Medulla oblongata (tissue), 1 donor: ENCODE data around the gene MTSS2.
A peak's percentile ranks its signal among the peaks of the same experiment; 100 is the strongest.
"Not testable (repeated sequence)": the region's sequence is repeated elsewhere in the genome, so short reads cannot be mapped to it uniquely, and the experiment has no call there.

ENCODE experiments used
- DNase-seq: peaks from one replicate; pipeline ENCODE4 v3.0.0-alpha.2; 2015; ENCODE audit errors: extremely low spot score

MTSS2 gene

DNA sequence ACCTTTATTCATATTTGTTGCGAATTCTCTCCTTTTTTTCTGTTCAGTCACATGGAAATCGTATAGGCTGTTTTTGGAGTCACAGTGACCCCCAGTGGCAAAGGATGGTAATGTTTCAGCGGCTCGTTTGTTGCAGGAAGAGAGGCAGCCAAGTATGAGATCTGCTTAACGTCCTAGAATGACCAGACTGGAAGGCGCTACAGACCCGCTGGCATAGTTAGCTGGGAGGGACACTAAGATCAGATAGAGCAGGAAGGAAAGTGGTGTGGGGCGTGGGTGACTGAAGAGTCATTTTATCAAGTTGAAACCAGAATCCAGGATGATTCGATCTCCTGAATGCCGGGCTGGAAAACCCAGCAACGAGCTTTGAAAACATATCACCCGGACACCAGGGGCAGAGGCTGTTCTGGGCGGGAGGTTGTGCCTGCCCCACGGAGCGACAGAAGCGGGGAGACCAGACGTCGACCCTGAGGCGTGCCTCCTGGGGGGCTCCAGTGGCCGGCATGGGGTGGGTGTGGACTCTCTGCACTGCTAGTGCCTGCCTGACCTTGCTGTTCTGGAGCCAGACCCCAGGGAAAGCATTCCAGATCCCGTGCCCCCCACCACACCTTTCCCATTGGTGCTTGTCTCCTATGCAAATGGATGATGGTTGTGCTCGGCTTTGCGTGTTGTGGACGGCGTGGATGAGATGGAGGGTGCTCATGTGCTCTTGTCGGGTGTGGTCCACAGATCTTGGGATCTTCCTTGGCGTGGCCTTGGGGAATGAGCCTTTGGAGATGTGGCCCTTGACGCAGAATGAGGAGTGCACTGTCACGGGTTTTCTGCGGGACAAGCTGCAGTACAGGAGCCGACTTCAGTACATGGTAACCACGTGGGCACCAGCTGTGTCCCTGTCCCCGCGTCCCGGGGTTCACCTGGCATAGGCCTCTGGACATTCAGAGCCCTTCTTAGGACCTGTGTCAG lies 31.8 kb downstream of the MTSS2 start:
- peak; percentile 92 for DNase-seq

DNA sequence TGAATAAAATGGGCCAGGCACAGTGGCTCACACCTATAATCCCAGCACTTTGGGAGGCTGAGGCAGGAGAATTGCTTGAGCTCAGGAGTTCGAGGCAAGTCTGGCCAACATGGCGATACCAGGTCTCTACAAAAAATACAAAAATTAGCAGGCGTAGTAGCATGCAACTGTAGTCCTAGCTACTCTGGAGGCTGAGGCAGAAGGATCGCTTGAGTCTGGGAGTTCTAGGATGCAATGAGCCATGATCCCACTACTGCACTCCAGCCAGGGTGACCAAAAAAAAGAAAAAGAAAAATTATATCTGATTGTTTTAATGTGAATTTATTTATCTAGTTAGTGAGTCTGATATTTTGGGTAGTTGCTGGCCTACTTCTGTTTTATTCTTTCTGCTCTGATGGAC lies 32.4 kb downstream of the MTSS2 start:
- no peak for DNase-seq

DNA sequence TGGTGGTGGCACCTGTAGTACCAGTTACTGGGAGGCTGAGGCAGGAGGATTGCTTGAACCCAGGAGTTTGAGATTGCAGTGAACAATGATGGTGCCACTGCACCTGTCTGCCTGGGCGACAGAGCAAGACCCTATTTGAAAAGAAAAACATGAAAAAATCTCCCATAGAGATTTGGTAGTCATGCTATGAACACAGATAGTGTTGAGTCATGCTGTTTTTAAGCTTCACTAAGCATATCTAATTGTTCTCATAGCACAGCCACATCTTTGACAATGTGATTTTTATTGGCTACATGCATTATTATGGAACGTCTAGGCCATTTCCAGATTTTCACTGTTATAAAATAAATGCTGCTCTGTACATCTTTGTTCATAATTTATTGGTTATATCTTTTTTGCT lies 33.5 kb downstream of the MTSS2 start:
- DNase-seq: no peak

DNA sequence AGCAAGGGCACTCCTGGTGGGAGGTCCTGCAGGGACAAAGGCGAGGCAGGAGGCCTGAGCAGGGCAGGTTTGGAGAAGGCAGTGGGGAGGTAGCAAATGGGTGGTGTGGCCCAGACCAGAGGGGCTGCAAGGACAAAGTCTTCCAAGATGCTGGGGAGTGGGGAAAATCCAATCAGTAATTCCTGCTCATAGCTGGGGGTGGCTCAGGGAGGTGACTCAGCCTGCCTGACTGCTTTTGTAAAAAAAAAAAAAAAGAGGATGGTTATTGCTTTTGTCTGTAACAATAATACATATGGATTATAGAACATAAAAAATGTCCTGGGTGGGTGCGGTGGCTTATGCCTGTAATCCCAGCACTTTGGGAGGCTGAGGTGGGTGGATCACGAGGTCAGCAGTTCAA lies 34.3 kb downstream of the MTSS2 start:
- no peak for DNase-seq

DNA sequence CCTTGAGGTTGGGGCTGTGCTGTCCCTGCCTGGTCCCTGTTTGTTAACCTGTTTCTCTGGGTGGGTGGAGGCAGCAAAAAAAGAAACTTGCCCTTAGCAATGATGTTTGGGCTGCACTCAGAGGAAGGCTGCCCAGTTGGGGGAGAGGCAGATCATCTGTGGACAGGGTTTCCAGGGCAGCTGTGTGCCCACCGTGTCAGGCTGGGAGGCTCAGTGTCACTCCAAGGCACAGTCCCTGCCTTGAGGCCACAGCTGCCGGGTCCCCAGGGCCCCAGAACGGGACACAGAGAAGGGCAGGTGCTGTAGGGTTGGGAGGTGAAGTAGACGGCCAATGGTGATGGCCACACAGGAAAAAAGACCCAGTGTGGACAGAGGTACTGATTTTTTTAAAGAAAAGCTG lies 35.6 kb downstream of the MTSS2 start:
- DNase-seq: no peak

DNA sequence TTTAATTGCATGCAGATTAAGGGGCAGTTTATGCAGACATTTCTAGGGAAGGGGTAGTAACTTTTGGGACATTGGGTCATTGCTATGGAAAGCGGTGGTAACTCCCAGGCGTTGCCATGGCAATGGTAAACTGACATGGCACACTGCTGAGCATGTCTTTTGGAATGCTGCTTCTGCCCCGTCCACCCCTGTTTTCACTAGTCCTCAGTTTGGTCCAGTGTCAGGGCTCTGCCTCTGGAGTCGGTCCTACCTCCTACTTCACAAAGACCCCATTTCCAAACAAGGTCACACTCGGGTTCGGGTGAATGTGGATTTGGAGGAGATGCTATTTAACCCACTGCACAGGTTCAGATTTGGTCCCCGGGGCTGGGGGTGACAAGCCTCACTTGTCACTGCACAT lies 36.6 kb downstream of the MTSS2 start:
- DNase-seq: no peak

DNA sequence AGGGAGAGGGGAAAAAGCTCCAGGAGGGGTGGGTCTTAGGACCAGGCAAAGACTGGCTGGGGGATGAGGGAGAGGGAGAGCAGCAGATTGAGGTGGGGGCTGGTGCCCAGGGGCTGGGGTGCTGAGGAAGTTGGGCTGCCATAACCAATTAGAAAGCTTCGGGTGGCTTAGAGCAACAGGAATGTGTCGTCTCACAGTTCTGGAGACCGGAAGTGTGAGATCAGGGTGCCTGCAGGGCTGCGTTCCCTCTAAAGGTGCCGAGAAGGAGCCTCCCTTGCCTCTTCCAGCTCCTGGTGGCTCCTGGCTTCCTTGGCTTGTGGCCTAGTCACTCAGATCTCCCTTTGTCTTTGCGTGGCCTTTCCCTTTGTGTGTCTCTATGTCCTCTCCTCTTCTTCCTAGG lies 37.2 kb downstream of the MTSS2 start:
- DNase-seq: no peak

DNA sequence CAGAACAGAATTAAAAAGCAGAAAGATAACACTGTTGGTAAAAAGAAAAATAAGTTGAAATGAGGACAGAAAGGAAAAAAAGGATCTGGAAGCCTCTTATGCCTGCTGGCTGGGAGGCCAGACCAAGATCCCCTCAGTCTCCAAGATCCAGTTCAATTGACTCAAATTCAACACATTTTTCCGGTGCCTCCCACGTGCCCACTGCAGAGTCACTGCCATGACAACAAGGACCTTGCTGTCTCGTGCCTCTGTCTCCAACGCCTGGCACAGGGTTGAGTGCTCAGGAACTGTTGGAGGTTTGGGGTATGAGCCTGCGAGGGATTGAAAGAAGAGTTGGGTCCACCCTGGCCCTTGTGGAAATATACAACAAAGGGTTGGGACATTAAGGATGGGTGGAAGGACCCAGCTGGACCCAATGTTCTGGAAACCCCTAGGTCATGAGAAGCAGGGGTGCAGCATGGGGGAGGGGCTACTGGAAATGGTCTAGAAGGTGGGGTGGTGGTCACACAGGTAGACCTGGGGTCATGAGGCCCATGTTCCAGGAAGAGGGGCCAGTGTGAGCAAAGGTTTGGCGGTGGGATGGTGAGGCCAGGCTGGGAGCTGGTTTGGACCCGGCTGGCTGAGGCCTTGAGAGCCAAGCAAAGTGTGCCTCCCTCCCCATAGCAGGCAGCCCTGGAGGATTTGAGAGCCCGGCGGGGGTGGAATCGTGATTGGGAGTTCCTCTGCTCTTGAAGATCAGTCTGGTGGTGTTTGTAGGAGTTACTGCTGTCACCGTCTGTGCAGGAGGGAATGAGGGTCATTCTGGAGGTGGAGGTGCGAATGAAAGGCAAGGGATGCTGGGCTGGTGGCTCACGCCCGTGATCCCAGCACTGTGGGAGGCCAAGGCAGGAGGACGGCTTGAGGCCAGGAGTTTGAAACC lies 38.2 kb downstream of the MTSS2 start:
- DNase-seq: peak; percentile 24

DNA sequence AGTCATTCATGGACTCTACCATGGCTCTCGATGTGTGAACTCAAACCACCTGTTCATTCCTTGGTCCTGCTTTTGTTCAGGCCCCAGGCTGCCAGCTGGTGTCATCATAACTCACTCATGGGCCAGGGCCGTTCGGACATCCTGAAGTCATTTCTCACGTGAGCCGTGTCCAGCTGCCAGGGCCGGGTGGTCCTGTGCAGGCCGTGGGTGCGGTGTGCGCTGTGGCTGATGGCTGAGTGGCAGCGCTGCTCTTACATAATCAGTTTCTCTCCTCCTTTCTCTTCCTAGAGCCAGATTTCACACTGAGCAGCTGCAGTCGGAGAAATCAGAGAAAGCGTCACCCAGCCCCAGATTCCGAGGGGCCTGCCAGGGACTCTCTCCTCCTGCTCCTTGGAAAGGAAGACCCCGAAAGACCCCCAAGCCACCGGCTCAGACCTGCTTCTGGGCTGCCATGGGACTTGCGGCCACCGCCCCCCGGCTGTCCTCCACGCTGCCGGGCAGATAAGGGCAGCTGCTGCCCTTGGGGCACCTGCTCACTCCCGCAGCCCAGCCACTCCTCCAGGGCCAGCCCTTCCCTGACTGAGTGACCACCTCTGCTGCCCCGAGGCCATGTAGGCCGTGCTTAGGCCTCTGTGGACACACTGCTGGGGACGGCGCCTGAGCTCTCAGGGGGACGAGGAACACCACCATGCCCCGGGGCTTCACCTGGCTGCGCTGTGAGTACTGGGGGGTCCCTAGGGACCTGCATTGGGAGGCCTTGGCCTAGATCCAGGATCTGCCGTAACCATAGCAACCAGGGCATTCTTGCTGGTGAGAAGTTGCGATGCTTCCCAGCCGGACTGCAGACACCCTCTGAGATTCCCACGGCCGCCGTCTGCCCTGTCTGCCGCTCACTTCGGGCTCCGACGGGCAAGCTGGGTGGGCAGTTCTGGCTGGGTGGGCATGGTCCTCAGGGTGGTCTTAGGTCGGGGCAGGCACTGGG lies 39.3 kb downstream of the MTSS2 start, which contains the start of gene IL34:
TSS of gene IL34 (plus strand) at position 300 of the 982 bp plus-strand sequence. CDS start at position 689, 389 bp downstream.
- no peak for DNase-seq

DNA sequence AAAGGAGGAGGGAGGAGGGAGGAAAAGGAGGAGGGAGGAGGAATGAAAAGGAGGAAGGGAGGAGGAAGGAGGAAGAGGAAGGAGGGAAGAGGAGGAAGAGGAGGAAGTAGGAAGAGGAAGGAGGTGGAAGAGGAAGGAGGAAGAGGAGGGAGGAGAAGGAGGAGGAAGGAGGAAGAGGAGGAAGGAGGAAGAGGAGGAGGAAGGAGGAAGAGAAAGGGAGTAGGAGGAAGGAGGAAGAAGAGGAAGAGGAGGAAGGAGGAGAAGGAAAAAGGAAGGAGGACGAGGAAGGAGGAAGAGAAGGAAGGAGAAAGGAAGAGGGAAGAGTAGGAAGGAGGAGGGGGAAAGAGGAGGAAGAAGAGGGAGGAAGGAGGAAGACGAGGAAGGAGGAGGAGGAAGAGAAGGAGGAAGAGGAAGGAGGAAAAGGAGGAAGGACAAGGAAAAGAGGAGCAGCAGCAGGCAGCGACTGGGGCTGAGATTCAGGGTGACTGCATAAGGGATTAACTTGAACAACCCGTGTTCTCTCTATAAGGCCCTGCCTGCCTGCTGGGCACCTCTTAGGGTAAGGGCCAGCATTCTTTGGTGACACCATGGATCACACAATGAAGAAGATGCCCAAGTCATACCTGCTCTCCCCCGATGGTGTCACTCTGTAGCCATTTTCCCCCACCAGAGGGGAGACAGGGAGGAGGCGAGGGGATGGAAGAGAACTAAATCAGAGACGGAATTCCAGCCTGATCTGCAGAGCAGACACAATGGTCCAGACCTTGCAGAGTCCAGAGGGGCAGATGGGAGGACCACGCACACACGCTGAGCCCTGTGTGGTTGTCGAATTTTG lies 40.9 kb downstream of the MTSS2 start:
- no peak for DNase-seq

DNA sequence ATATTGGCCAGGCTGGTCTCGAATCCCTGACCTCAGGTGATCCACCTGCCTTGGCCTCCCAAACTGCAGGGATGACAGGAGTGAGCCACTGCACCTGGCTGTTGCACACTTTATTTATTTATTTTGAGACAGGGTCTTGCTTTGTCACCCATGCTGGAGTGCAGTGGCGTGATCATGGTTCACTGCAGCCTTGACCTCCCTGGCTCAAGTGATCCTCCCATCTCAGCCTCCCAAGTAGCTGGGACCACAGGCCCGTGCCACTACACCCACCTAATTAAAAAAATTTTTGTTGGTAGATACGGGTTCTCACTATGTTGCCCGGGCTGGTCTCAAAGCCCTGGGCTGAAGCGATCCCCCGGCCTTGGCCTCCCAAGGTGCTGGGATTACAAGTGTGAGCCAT lies 42.6 kb downstream of the MTSS2 start:
- DNase-seq: not testable (repeated sequence)

DNA sequence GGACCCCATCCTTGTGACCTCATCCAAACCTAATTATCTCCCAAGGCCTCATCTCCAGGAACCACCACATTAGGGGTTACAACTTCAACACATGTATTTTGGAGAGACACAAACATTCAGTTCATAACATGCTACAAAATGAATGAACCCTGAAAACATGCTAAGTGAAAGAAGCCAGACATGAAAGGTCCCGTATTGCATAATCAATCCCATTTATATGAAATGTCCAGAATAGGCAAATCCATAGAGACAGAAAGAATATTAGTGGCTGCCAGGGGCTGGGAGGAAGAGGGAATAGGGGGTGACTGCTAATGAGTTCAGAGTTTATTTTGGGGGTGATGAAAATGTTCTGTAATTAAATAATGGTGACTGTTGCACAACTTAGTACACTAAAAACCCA lies 43.2 kb downstream of the MTSS2 start:
- no peak for DNase-seq

DNA sequence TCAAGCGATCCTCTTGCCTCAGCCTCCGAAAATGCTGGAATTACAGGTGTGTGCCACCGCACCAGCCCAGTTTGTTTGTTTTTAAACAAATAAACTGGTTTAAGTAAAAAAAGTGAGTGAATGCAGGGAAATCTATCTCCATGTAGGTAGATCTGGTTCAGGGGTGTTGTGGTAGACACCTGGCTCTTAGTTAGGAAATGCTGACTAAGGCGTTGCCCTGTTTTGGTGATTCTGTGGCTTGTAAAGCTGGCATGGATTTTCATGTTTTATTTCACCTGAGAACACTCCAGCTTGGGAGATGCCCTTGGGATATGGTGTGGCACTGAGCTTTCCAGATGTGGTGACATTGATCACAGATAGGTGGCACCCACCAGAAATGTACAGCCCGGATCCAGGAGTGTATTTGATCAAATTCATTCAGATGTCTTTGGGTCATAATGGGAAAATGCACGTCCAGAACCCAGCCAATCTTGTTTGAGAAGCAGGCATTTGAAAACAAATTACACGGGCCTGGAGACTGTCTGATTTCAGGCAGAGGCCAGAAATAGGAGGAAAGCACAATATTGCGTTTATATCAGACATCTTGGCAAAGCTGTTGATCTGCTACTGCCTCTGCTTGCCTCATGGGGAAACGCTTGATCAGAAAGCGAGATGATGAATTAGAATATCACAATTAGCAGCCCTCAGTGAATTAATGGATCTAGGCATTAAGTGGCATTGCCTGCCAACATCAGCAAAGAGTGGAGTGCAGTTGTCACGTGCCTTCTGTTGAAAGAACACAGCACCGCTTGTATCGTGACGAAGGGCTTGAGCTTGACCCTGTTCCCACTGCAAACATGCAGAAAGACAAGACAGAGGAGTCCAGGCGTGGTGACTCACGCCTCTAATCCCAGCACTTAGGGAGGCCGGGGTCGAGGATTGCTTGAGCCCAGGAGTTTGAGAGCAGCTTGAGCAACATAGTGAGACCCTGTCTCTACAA lies 46.8 kb downstream of the MTSS2 start:
- DNase-seq: peak; percentile 36
